ENCODE data around the gene LEPROT. TPM values are rescaled to one million over a fixed set of nuclear protein-coding genes. Genes with fewer than 3 reads are reported as not detected.
"Not testable (repeated sequence)": the region's sequence is repeated elsewhere in the genome, so short reads cannot be mapped to it uniquely, and the experiment has no call there.

LEPROT gene
- total RNA-seq, 1 donor from 2014 or later: 42.1 TPM

DNA sequence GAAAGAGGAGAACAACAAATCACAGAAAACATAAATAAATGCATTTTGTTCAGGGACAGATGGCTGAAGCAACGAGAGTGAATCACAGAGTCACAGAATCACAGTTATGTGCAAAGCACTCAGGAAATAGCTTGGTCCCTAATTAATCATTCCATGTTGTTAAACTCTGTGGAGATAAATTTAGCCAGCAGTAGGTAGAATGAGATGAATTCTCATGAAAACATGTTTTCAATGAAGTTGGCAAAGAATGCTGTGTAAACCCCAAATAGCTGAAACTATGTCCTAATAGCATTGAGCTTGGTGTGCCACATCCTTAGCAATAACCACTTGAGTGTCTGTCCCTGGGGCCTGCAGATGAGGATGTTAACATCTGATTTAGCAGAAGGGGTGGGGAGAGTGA lies 20.4 kb downstream of the LEPROT start:
- ATAC-seq: no peak

DNA sequence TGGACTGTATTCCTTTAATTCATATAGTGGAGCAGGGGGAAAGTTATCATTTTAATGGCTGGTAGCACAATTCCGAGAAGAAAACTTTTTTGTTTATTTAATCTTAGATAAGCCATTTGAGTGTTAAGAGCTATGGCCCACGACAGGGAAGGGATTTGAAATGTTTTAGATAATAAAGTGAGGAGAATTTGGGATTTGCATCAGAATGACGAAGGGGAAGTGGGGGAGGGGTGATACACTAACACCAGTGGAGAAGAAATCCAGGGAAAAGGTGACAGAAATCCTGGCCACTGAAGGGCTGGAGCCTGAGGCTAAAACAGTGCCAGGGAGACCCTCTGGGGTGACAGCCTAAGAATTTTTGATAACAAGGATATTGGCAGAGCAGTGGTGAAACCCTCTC lies 21.0 kb downstream of the LEPROT start:
- no peak for ATAC-seq

- no peak for ATAC-seq
These were observed 22.0 kb downstream of the LEPROT start for GRCh38 chr1:65442442-65442841.

GRCh38 chr1:65443647-65444046 lies 23.2 kb downstream of the LEPROT start:
- ATAC-seq: no peak

GRCh38 chr1:65444128-65444640 lies 23.7 kb downstream of the LEPROT start:
- ATAC-seq: no peak

- ATAC-seq: no peak
These were observed 25.4 kb downstream of the LEPROT start for GRCh38 chr1:65445837-65446236.

DNA sequence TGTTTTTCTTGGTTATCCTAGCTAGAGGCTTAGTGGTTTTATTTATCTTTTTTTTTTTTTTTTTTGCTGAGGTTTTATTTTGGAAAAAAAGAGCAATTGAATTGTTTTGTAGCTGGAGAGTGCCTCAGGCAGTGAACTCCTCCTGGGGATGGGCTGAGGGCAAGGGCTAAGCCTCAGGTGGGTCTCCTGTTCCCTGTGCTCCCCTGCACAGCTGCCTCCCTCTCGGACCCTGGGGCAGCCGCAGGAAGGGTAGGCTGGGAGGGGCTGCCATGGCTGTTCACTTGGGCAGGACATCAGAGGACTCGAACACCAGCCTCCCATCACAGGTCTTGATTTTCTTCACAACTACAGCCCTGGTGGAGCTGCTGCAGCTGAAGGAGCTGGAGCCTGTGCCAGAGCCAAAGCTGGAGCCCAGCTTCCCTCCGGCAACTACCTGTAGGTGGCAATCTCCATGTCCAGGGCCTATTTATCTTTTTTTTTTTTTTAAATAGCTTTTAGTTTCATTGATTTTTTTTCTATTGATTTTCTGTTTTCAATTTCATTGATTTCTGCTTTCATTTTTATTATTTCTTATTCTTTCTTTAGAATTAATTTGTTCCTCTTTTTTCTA lies 28.9 kb downstream of the LEPROT start:
- ATAC-seq: no peak

DNA sequence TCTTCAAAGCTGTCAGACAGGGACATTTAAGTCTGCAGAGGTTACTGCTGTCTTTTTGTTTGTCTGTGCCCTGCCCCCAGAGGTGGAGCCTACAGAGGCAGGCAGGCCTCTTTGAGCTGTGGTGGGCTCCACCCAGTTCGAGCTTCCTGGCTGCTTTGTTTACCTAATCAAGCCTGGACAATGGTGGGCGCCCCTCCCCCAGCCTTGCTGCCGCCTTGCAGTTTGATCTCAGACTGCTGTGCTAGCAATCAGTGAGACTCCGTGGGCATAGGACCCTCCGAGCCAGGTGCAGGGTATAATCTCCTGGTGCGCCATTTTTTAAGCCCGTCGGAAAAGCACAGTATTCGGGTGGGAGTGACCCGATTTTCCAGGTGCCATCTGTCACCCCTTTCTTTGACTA lies 35.2 kb downstream of the LEPROT start:
- not testable (repeated sequence) for ATAC-seq

GRCh38 chr1:65456481-65456880 lies 36.0 kb downstream of the LEPROT start:
- ATAC-seq: no peak

DNA sequence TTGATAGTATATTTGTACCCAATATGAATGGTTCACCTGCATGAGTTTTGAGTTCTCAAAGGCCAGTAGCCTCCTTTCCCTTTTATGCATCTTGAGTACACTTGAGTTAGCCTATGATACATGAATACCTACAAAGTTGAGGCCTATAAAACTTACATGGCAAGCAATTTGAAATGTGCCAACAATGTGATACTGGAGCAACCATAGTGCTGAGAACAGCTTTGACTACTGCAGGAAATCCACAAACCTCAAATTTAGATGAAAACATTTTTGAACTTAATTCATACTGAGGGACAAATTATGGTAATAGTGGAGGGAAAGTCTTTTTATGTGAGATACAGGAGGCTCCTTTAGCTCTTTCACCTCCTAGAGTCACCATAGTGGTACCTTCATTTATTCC lies 37.4 kb downstream of the LEPROT start:
- ATAC-seq: no peak

- ATAC-seq: no peak
These were observed 38.4 kb downstream of the LEPROT start for GRCh38 chr1:65458730-65459396.

DNA sequence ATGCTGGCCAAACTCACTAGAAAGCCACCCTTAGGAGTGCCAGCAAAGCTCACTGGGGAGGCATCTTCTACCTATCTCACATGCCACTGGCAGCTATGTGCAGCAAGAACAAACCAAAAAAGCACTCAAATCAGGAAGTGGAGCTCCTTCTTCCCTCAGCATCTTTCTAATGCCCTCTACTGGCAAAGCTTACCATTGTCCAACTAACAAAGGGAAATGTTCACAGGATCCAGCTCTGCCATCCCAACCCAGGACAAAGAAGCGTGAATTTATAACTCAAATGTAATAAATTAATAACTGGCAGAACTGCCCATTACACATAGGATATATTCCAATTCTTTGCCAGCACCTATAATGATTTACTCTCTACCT lies 38.9 kb downstream of the LEPROT start:
- ATAC-seq: no peak

DNA sequence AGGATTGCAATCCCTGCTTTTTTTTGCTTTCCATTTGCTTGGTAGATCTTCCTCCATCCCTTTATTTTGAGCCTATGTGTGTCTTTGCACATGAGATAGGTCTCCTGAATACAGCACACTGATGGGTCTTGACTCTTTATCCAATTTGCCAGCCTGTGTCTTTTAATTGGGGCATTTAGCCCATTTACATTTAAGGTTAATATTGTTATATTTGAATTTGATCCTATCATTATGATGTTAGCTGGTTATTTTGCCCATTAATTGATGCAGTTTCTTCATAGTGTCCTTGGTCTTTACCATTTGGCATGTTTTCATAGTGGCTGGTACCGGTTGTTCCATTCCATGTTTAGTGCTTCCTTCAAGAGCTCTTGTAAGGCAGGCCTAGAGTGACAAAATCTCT lies 45.4 kb downstream of the LEPROT start:
- not testable (repeated sequence) for ATAC-seq

DNA sequence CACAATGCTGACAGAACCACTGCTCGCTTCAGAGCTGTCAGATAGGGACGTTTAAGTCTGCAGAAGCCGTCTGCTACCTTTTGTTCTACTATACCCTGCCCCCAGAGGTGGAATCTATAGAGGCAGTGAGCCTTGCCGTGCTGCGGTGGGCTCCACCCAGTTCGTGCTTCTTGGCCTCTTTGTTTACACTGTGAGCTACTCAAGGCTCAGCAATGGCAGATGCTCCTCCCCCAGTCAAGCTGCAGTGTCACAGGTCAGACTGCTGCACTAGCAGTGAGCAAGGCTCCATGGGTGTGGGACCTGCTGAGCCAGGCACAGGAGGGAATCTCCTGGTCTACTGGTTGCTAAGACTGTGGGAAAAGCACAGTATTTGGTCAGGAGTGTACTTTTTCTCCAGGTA lies 47.1 kb downstream of the LEPROT start:
- peak; percentile 77 for ATAC-seq

DNA sequence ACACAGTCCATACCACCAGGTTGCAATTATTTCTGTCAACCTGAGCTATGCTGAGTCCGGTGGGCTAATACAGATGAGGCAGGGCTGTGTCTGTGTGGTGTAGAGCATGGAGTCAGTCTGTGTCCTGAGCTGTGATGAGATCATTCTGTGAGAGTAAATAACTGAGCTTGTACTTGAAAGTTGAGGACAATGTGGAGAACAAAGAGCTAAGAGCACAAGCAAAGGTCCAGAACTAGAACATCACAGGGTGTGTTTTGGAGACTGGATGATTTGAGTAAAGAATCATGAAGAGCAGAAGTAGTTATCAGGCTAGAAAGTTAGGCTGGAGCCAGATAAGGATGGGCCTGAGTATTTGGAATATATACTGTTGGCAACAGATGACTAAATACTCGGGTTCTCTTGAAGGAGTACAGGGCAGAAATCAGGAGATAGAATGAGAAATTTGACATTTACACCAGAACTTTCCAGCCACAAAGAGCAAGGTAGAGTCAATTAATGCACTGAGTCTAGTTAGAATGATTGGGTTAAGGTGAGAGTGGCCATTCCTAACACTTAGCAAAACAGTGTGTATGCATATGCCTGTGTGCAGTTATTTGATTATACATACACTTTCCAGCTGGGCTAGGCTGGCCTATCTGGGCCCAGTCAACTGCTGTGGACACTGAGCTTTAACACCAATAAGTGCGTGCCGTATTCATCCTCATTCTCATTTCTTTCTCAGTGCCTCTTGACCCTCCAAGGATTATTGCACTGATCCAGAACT lies 48.8 kb downstream of the LEPROT start:
- ATAC-seq: no peak

DNA sequence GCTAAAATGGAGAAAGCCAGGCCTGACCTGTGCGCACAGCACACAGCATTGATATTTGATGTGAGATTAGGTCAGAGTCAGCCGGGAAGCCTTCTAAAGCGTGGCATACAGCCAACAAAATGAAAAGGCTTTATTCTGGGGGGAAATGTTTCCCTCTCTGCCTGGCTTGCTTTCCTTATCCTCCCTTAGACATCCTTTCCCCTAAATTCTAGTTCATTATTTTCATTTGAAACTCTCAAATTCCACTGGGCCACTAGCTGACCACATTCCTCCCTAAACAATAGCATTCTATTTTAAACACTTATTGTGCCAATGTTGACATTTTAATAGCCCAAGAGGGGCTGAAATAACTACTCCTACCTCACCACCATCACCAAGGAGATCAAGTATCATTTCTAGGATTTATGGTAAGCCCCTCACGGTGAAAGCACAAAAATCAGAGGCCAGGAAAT lies 49.4 kb downstream of the LEPROT start:
- ATAC-seq: no peak

GRCh38 chr1:65470766-65471165 lies 50.3 kb downstream of the LEPROT start:
- no peak for ATAC-seq

DNA sequence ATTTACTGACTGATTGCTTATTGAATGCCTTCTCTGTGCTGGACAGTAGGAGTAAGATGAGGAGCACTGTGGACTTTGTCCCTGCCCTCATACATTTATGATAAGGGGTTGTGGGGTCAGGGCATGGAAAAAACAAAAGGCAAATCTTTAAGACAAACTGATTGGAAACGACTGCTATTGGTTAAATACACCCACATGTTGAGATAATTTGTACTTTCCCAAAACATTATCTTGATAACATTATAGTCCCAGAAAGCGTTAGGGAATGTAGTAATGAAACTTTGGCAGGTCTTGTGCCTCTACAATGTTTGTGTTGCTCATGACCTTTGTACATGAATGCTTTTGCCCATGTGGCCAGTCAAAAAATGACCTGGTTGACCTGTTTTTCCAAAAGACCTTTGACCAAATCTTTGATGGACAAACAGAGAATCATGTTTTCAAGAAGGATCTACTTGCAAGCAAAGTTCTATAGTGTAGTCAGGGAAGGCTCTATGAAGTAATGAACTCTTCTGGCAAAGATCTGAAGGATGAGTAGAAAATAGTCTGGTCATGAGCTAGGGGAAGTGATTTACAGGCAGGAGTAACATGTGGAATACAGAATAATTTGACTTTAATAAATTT lies 50.9 kb downstream of the LEPROT start:
- no peak for ATAC-seq

GRCh38 chr1:65471861-65472332 lies 51.4 kb downstream of the LEPROT start:
- no peak for ATAC-seq

DNA sequence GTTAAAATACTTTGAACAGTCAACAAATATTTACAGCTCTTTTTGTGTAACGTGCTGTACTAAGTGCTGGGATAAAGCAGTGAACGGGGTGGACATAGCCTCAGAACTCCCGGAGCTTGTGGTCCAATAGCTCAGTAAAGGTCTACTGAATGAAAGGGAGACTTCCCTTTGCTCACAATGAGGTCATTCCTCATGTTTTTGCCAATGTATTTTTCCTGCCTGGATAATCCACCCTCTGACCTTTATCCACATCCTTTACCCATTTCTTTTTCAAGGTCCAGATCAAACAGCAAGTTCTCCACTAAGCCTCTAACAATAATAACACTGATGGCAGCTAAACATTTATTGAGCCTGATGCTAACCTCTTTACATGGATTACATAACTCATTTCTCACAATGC lies 55.9 kb downstream of the LEPROT start:
- ATAC-seq: no peak

DNA sequence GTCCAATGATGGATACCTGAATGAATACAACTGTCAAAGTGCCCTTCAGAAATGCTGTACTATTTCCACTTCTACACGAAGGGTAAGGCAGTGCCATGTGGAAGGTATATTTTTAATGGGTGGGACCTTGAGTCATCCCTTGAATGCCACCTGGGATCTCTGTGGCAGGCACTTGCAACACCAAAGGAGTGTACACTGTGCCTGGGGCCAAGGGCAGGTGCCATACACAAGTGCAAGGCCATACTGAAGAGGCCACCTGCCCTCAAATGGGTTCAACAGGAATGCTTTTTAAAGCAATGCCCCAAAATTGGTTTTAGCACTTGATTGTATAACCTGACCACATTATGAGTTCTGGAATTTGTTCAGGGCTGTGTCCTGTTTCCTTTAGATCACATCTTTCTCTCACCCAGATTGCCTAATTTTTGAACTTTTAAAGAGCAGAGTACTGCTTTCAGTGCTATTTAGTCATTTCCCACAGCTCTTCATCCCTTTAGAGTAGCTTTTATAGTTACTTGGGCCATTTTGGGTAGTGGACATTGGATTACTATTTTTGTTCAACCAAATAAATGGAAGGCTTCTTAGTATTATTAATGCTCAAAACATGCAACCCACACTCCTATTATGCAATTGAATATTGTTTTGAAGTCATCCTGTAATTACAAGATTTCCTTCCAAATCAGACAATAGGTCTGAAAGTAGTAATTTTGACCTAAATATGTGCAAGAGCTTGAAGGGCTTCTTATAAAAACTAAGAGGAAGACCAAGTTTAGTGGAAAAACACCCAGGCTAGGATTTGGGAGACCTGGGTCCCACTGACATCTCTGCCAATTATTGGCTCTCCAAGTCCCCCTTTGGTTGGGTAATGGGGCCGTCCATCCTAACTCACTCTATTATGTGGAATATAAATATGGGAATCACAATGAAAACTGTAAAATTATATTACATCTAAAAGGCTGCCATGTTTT lies 57.2 kb downstream of the LEPROT start:
- ATAC-seq: no peak

Measured in esophagus mucosa (tissue), 1 donor.